VCaP (cell line): ENCODE measurements around the gene ASB2.

Experiments used
- H3K27ac ChIP-seq: fragments of 450-650 bp; 2 replicates; pipeline ENCODE4 v1.5.1; 2017
- TF ChIP-seq, protein P1 (sequence below): fragments of 450-650 bp; conservative IDR thresholded peaks from 2 replicates; pipeline ENCODE4 v1.5.1; 2017; ENCODE audit warnings: mild to moderate bottlenecking, moderate library complexity

Gene ASB2

GRCh38 chr14:93971635-93972027, 4.7 kb downstream of the ASB2 start:
- TF ChIP-seq, protein P1, sequence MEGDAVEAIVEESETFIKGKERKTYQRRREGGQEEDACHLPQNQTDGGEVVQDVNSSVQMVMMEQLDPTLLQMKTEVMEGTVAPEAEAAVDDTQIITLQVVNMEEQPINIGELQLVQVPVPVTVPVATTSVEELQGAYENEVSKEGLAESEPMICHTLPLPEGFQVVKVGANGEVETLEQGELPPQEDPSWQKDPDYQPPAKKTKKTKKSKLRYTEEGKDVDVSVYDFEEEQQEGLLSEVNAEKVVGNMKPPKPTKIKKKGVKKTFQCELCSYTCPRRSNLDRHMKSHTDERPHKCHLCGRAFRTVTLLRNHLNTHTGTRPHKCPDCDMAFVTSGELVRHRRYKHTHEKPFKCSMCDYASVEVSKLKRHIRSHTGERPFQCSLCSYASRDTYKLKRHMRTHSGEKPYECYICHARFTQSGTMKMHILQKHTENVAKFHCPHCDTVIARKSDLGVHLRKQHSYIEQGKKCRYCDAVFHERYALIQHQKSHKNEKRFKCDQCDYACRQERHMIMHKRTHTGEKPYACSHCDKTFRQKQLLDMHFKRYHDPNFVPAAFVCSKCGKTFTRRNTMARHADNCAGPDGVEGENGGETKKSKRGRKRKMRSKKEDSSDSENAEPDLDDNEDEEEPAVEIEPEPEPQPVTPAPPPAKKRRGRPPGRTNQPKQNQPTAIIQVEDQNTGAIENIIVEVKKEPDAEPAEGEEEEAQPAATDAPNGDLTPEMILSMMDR: no peak
- no peak overlapping the region for H3K27ac ChIP-seq

DNA sequence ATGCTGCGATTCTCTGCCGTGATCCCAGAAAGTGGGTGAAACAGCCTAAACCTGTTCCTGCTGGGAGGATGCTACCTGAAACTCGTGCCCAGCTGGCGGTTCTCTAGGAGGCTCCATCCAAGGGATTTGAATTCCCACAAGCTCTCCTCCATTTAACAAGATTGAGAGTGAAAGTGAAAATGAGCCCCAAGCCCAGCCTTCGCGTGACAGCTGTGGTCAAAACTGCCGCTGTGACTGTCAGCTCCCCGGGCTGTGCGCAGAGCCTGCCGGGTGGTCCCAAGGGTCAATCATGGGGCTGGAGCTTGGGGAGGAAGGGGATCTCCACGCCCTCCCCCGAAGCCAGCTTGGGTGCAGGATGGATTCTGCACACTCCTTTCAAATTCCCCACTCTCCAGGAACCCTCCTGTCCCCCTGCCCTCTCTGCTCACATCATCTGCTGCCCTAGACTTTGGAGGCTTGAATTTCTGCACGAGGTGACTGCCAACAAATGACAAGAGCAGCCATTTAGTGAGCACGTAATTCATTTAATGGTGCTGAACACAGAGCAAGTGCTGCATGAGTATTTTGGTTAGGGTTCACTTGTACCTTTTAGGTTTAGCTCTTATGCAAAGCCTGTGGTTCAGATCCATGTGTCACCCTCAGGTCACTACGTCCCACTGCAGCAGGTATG, 5.3 kb downstream of the ASB2 start:
- H3K27ac ChIP-seq: no peak overlapping the region
- TF ChIP-seq, protein P1: peak; percentile 25

DNA sequence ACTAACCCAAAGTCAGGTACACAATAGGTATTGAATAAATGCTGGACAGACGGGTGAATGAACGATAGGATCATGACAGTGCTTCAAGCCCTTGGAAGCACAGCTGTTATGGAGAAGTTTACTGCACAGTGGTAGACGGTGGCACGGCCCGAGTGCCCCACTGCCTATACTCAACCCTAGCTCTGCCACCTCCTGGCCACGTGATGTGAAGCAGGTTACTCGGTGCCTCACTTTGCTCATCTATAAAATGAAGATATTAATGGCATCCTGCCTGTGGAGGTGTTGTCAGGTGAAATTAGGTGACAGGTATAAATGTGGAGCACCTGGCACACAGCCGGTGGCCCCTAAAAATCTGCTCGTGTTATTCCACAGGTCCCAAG, 5.8 kb downstream of the ASB2 start:
- TF ChIP-seq, protein P1: peak; percentile 67
- H3K27ac ChIP-seq: no peak overlapping the region

DNA sequence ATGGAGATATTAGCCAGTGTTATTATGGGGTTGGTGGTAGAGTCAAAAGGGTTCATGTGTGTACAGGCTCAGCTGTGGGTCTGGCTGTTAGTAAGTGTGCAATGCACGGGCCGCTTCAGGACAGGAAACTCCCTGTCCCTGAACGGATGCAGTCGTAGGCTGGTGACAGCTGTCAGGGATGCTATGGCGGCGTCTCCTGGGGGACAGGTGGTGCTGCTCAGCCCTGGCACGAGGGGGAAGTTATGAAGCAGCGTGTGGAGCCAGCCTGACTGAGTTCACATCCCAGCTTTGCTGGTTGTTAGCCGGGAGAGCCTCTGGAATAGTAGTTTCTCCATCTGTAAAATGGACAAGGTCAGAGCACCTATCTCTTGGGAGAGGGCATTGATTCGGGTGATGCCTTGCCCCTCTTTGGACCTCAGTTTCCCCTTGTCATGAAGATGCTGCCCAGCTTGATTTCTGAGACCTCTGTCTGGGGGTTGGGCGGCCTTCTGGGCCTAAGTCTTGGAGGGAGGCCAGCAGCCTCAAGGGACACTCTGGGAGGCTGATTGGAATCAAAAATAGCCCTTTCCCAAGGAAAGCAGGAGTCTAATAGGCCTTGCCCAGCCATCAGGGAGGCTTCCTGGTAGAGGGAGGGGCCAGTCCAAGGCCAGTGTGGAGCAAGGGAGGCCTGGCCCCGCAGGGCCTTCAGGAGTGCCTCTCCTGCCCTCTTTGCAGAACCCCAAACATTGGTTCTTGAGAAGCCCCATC, 7.1 kb downstream of the ASB2 start:
- TF ChIP-seq, protein P1: no peak
- H3K27ac ChIP-seq: no peak overlapping the region

GRCh38 chr14:93967637-93968250, 8.6 kb downstream of the ASB2 start:
- H3K27ac ChIP-seq: no peak overlapping the region
- TF ChIP-seq, protein P1: no peak

DNA sequence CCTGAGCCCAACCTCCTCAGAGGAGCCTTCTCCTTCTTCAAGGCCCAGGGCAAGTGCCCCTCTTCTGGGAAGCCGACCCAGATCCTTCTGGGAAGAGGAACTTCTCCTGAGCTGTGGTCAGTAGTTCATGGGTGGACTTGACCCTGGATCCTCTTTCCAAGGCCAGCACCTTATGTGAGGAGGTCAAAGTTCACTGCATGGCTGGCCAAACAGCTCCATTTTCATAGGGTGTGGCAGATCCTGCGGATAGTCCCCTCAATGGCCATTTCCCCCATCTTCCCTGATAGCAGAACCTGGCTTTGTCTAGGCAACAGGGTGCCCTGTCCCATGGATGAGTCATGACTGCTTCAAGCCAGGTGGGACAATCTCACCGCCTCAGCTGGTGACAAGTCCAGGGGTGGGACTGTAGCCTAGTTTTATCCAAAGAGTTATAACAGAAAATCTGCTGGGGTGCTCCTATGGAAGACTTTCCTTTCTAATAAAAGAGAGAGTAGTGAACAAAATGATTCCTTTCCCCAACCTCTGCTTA, 10.4 kb downstream of the ASB2 start:
- no peak overlapping the region for H3K27ac ChIP-seq
- TF ChIP-seq, protein P1: no peak

- H3K27ac ChIP-seq: no peak overlapping the region
- TF ChIP-seq, protein P1: no peak
Observed at GRCh38 chr14:93965287-93965821, 11.0 kb downstream of the ASB2 start.
